Stimulated activated CD8-positive, alpha-beta memory T cell treated with anti-CD3 and anti-CD28 coated beads, Interleukin-2, amount 100 ng/mL, for 1 hour (primary cell): Measurements from ENCODE around the gene CERS6.
"Not testable (repeated sequence)": the region's sequence is repeated elsewhere in the genome, so short reads cannot be mapped to it uniquely, and the experiment has no call there.

Experiments used
- DNase-seq, 2 donors: peaks; one replicate each; pipeline ENCODE4 v3.0.0-alpha.2; 2020; ENCODE audit warnings: low read depth in 2 of 2

Gene CERS6

GRCh38 chr2:168732100-168732499 is 276.0 kb downstream of the CERS6 start:
- no peak for DNase-seq

GRCh38 chr2:168732506-168732905 is 276.4 kb downstream of the CERS6 start:
- DNase-seq, result no peak

GRCh38 chr2:168734199-168734760 is 278.2 kb downstream of the CERS6 start:
- no peak for DNase-seq

- no peak for DNase-seq
Observed at GRCh38 chr2:168736649-168737445, 280.8 kb downstream of the CERS6 start.

GRCh38 chr2:168738062-168738461 is 282.0 kb downstream of the CERS6 start:
- no peak for DNase-seq

GRCh38 chr2:168740360-168740759 is 284.3 kb downstream of the CERS6 start:
- no peak for DNase-seq

GRCh38 chr2:168740788-168741187 is 284.7 kb downstream of the CERS6 start:
- DNase-seq, result no peak

GRCh38 chr2:168742258-168742932 is 286.3 kb downstream of the CERS6 start:
- DNase-seq, result no peak

- no peak for DNase-seq
Observed at GRCh38 chr2:168744844-168745243, 288.8 kb downstream of the CERS6 start.

- no peak for DNase-seq
Observed at GRCh38 chr2:168748461-168748860, 292.4 kb downstream of the CERS6 start.

GRCh38 chr2:168749297-168749696 is 293.2 kb downstream of the CERS6 start:
- no peak for DNase-seq

GRCh38 chr2:168751104-168751740 is 295.1 kb downstream of the CERS6 start:
- DNase-seq, result no peak

GRCh38 chr2:168752361-168752760 is 296.3 kb downstream of the CERS6 start:
- no peak for DNase-seq

GRCh38 chr2:168753765-168754329 is 297.8 kb downstream of the CERS6 start:
- DNase-seq, result no peak

GRCh38 chr2:168757223-168757622 is 301.2 kb downstream of the CERS6 start:
- no peak for DNase-seq

- DNase-seq, result no peak
Observed at GRCh38 chr2:168758970-168759820, 303.1 kb downstream of the CERS6 start.

- no peak for DNase-seq
Observed at GRCh38 chr2:168765401-168765800, 309.3 kb downstream of the CERS6 start.

- no peak for DNase-seq
Observed at GRCh38 chr2:168766600-168766999, 310.5 kb downstream of the CERS6 start.

GRCh38 chr2:168767258-168767657 is 311.2 kb downstream of the CERS6 start:
- no peak for DNase-seq

- not testable (repeated sequence) for DNase-seq
Observed at GRCh38 chr2:168768357-168768756, 312.3 kb downstream of the CERS6 start.

GRCh38 chr2:168770796-168771195 is 314.7 kb downstream of the CERS6 start:
- no peak for DNase-seq
